G401.6 (cell line): ENCODE measurements around the gene NDUFB10.
A peak's percentile ranks its signal among the peaks of the same experiment; 100 is the strongest.

ENCODE experiments used
- FAIRE-seq: peaks from 2 replicates; lab custom pipeline; 2012; peaks lifted over from hg19 to GRCh38; lab: Jason Lieb, UNC

NDUFB10 gene

DNA sequence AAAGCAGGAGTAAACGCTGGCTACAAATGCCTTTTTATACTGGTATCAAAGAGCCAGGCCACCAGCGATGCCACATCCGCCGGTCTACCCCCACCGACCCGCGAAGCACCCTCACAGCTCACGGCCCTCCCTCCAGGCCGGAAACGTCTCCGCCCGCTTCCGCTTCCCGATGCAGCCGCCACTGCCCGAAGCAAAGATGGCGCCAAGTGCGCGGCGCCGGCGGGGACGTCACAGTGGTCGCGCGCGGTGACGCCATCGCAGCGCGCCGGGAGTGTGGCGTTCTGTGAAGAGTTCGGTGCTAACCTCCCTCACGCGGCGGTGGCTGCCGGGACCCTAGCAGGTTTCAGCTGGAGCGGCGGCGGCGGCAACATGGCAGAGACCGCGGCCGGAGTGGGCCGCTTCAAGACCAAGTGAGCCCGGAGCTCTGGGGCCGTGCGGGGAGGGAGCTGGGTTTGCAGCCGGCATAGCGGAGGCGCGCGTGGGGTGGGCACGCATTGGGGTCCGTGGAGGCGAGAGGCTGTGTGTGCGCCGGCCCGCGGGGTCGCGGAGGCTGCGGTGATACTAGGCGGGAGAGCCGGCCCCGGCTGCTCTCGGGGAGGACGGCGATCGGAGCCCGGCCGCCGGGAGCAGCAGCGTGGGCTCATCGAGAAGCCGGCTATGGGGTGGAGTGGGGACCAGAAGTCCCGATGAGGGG is 12.6 kb downstream of the NDUFB10 start, which contains the start of gene TBL3:
TSS of gene TBL3 (plus strand) at position 258 of the 694 bp plus-strand sequence. CDS start at position 370, 112 bp downstream.
- FAIRE-seq, result peak; percentile 65

DNA sequence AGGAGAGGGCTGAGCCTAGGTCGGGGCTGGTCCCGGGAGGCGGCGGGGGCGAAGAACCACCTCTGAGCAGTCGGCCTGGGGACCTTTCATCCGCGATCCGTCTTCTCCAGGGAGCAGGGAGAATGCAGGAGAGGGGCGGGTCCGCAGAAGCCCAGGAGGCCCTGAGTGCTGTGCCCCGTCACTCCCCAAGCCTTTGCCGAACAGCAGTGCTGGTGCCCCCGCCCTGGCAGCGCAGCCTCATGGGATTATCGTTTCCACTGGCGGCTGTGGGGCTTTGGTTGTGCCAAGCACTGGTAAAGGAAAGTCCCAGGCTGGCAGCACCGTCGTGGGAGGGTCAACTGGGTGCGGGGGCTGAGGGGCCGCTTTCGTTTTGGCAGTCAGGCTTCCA is 13.1 kb downstream of the NDUFB10 start:
- FAIRE-seq, result no peak

- FAIRE-seq, result no peak
These were observed 14.3 kb downstream of the NDUFB10 start for GRCh38 chr16:1973461-1974156.

- FAIRE-seq, result no peak
These were observed 15.1 kb downstream of the NDUFB10 start for GRCh38 chr16:1974157-1975070.

DNA sequence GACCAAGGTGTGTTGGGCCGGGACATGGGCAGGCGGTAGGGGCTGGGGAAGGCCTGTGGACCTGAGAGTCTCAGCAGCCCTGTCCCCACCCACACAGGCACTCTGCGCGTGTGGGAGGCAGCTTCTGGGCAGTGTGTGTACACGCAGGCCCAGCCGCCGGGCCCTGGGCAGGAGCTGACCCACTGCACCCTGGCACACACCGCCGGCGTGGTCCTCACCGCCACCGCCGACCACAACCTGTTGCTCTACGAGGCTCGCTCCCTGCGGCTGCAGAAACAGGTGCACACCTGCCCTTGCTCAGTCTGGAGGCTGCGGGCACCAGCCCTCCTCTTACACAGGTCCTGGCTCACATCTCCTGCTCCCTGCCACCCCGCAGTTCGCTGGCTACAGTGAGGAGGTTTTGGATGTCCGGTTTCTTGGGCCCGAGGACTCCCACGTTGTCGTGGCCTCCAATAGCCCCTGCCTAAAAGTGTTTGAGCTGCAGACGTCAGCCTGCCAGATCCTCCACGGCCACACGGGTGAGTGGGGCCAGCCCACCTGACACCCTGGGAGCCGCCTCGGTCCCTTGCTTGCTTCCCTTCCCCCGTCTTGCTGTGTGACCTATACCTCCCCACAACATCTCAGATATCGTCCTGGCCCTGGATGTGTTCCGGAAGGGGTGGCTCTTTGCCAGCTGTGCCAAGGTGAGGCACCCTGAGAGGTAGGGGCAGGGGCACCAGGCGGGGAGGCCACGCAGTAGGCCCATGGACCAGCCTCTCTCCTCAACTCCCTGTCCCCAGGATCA is 16.3 kb downstream of the NDUFB10 start:
- FAIRE-seq, result no peak

DNA sequence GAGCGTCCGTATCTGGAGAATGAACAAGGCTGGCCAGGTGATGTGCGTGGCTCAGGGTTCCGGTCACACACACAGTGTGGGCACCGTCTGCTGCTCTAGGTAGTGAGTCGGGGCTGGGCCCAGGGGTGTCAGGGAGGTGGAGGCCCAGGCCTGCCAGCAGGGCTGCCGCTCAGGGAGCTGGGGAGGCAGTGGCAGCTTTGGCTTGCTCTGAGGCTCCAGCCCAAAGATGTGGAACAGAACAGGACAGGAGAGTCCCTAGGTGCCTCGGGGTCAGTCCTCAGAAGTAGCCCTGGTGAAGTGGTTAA is 16.8 kb downstream of the NDUFB10 start:
- no peak for FAIRE-seq

- no peak for FAIRE-seq
These were observed 17.9 kb downstream of the NDUFB10 start for GRCh38 chr16:1976951-1977874.

DNA sequence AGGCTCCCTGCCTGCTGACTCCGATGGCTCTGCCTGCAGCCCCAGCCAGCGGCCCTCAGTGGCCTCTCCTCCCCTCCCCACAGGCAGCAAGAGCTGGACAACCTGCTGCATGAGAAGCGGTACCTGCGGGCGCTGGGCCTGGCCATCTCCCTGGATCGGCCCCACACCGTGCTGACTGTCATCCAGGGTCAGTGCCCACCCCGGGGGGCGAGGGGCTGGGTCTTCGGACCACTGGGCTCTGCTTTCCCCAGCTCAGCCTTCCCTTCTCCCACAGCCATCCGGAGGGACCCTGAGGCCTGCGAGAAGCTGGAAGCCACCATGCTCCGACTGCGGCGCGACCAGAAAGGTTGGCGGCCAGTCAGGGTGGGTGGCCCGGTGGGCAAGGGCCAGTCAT is 18.5 kb downstream of the NDUFB10 start:
- FAIRE-seq, result no peak

- no peak for FAIRE-seq
These were observed 19.3 kb downstream of the NDUFB10 start for GRCh38 chr16:1978476-1979120.

GRCh38 chr16:1979271-1980029 is 20.1 kb downstream of the NDUFB10 start:
- FAIRE-seq, result no peak

DNA sequence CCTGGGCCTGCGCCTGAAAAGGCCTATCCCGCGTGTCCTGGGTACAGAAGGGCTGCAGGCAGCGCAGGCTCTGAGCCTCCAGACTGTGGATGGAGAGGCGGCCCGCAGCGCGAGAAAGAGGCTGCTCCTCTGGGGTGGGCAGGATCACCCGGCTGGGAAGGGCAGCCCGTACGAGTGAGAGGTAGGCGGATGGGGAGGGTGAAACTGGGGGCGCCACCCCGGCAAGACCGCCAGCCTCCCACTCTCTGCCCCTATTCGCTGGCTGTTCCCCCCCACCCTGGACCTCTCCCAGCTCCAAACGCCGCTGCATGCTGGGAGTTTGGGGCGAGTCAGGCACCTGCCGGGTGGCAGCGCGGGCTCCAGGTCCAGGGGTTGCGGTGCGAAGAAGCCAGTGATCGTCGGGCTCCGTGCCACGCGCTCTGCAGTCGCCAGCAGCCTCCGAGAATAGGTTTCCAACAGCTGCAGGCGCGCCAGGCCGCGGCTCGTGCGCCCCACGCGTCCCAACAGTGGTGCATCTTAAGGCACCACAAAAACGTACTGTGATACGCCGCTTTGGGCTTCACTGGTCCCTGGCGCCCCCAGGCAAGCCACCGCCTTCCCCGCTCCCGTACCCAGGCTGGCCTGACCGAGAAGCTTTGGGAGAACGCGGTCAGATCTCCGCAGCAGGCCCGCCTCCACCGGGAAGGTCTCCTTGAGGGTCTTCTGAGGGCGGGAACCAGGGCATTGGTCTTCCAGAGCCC is 20.9 kb downstream of the NDUFB10 start:
- FAIRE-seq, result no peak

GRCh38 chr16:1980770-1981087 is 21.4 kb downstream of the NDUFB10 start:
- no peak for FAIRE-seq

DNA sequence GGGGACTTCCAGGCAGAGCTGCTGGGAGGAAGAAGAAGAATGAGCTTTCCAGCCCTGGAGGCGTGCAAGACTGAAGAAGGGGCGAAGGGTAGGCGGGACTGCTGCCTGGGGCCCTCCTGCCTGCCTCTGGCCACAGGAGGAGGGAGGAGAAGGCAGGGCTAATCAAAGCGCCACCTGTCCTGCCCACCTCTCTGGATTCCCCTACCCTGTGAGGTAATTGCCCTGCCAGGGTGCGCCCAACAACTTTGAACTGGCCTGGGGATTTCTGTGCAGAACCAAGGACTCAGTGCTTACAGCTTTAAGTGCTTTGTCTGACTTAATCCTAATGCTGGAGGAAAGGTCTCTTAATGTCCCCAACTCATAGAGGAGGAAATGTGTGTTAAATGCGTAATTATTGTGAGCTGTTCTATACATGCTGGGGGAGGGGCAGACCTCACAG is 22.1 kb downstream of the NDUFB10 start, which contains the start of gene NOXO1:
TSS of gene NOXO1 (minus strand) at position 72 of the 439 bp plus-strand sequence. CDS start 290 bp downstream, outside the sequence.
- no peak for FAIRE-seq

DNA sequence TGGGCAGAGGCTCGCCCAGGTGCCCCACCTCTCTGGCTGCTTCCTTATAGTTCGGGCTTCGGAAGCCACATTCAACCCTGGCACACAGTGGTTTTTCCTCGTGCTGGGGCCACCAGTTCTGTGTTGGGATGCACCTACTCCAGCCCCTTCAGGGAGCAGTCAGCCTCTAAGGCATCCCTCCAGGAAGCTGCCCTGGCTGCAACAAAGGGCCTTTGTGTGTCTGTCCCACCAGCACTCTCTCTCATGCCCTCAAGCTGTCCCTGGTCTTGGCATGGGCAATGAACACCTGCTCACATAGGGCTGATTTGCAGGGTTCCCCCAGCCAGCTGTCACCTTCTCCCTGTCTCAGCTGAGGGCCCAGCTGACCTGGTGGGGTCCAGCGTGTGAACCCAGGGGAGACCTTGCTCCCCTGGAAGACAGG is 22.7 kb downstream of the NDUFB10 start:
- FAIRE-seq, result no peak

DNA sequence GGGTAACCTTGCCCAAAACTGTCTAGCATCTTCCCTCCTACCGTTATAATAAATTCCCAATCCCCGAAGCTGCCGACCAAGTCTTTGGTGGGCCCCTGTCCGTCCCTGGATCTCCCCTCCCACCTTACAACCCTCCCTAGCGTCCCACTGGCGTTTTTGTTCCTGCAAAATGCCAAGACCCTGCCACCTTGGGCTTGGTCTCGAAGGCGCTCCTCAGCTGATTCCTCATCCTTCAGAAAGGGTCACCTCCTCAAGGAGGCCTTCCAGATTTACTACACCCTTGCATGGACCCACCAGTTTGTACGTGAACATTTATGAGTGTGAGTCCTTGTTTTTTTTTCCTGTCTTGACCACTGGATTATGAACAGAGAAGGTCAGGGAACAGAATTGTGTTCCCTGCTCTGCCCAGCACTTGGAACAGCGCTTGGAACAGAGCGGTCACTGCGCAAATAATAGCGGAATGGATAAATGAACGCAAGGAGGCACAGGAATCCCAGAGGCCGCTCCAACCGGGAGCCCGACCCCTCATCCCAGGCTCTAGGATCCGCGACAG is 23.7 kb downstream of the NDUFB10 start:
- FAIRE-seq, result no peak

DNA sequence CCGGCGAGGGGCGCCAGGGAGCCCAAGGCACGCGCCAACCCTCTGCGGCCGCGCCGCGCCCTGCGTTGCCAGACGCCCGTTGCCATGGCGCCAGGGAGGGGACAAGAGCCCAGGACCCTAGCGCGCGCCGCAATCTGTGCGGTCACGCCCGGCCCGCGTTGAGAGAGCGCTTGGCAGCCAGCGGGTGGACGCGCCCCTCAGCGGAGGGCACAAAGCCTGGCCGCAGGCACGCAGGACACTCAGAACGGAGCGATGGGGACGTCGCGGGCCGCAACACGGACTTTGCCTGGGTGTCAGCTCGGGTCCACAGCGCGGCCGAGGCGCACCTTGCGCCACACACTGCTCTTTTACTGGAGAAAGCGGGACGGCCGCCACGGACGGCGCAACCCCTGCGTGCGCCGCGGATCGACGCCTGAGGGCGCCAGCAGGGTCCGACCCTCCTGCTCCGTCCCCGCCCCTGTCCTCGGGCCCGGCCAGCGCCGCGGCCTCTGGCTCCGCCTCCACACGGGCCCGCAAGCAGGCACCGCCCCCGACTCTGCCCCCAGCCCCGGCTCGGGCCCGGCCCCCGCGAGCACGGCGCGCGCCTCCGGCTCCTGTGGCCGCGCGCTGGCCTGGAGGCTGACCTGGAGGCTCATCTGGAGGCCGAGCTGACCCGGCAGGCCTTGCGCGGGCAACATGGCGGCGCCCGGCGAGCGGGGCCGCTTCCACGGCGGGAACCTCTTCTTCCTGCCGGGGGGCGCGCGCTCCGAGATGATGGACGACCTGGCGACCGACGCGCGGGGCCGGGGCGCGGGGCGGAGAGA is 24.4 kb downstream of the NDUFB10 start, which contains the start of gene GFER:
TSS of gene GFER (plus strand) at position 650 of the 803 bp plus-strand sequence. CDS start at position 676, 26 bp downstream.
- FAIRE-seq, result no peak

GRCh38 chr16:1984347-1985225 is 25.2 kb downstream of the NDUFB10 start:
- FAIRE-seq, result no peak
